NCI-H2107 treated with DMSO at 0.1 percent for 48 hours (cell line): Measurements from ENCODE around the gene CRY1.

Experiments used
- DNase-seq: peaks from one replicate; lab custom pipeline; 2025; ENCODE audit not compliant: unreplicated experiment; lab: John Stamatoyannopoulos, UW

CRY1 gene

GRCh38 chr12:106974511-106974910, 118.8 kb downstream of the CRY1 start:
- DNase-seq, result no peak

- no peak for DNase-seq
These were observed 119.8 kb downstream of the CRY1 start for GRCh38 chr12:106973545-106973944.

DNA sequence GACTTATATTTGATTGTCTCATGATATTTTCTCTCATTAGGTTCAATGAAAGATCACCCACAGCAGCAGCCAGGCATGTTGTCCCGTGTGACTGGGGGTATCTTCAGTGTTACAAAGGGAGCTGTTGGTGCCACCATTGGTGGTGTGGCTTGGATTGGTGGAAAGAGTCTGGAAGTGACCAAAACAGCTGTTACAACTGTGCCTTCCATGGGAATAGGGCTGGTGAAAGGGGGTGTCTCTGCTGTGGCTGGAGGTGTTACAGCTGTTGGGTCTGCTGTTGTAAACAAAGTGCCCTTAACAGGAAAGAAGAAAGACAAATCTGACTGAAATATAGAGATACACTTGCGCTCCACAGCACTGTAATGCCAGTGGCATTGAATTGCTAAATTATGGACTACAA, 122.3 kb downstream of the CRY1 start:
- DNase-seq, result no peak

GRCh38 chr12:106964526-106964925, 128.8 kb downstream of the CRY1 start:
- no peak for DNase-seq

- DNase-seq, result no peak
These were observed 131.1 kb downstream of the CRY1 start for GRCh38 chr12:106962286-106962685.

- DNase-seq, result no peak
These were observed 132.9 kb downstream of the CRY1 start for GRCh38 chr12:106960443-106960842.

DNA sequence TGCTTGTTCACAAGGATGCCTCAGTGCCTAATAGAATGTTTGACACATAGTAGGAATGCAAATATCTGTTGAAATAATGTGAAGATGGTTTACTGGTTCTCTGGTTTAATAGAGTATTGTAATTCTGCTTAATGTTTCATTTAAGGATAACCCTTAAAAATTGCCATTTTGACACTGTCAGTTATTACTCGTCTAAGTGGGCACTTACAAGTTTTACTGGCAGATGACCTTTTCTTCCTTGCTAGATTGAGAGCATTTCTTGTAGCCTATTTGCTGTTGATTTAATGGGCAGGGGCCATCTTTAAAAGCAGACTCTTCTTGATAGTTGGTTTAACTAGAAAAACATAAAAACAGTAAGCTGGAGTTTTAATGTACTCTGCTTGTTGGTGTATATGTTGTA, 135.8 kb downstream of the CRY1 start:
- DNase-seq, result peak; percentile 13

GRCh38 chr12:106956048-106956578, 137.2 kb downstream of the CRY1 start:
- peak; percentile 41 for DNase-seq

GRCh38 chr12:106955377-106956047, 137.8 kb downstream of the CRY1 start, which contains the start of gene TMEM263:
Gene TMEM263 (plus strand): TSS chr12:106955907. CDS start chr12:106967117, 11,210 bp downstream.
- peak; percentile 77 for DNase-seq

DNA sequence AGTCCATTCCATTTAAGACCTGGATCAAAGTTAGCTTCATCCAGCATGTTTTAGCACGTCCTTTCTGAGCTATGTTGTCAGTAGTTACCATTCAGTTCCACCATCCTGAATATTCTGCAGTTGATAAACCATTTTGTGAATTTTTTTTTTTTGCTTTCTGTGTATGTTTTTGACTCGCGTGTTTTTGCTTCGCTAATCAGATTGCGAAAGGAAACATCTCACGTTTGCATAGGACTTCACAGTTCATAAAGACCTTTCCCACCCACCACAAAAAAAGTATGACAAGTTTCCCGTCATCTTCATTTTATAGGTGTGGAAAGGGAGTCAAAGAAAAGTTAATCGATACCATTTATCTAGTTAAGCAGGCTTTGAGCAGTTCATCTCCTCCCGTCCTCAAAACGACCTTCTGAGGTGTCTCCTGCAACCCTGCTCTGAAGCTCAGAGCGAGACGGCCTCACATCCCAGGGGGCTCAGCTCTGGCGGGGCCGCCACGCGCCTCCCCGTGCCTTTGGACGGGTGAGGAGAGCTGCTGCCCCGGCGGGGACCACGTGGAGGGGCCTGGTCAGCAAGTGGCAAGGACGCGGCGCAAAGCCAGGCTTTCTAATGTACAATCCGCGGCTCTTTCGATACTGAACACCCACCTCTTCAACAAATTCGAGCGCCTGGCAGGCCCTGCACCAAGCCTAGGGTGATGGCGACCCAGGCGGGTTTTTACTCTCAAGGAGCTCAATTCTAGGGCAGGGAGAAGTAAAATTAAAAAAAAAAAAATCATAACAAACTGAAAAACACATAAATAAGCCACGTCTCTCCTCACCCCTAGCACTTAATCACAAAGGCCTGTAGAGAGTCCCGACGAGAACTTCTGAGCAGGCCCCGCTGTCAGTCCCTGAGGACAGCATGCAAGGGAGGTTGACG, 138.6 kb downstream of the CRY1 start:
- no peak for DNase-seq

DNA sequence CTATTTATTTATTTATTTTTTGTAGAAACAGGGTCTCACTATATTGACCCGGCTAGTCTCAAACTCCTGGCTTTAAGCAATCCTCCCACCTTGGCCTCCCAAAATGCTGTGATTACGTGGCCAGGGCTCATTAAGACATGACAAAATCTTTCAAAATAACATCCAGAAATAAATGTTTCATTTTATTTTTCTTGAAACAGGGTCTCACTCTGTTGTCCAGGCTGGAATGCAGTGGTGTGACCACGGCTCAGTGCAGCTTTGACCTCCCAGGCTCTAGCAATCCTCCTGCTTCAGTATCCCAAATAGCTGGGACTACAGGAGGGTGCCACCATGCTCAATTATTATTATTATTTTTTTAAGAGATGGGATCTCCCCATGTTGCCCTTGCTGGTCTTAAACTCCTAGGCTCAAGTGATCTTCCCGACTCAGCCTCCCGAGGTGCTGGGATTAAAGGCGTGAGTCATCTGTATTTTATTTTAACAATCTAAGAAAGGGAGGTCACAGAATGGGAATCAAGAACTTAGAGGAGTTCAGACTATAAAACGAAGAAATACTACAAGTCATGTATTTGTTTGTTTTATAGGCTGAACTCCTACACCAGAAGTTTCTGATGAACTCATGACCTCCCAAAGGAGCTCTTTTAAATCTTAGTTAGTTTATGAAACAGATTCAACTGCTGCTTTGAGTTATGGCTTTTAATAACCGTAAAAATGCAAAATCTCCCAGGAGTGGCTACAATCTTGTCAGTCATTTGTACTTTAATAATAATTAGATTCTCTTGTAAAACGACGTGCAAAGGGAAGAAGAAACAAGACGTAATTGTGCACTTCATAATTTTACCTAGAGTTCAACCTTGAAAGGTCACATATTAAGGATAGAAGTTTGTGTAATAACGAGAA, 139.7 kb downstream of the CRY1 start:
- no peak for DNase-seq

DNA sequence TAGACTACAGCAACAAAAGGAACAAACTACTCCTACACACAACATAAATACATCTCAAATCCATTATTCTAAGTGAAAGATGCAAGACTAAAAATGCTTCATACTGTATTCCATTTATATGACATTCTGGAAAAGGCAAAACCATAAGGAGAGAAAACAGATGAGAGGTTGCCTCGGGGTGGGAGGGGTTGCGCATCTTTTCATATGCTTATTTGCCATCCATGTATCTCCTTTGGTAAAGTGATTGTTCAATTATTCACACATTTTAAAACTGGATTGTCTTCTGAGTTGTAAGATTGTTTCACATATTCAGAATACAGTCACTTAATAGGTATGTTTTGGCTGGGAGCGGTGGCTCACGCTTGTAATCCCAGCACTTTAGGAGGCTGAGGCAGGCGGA, 142.8 kb downstream of the CRY1 start:
- no peak for DNase-seq

- no peak for DNase-seq
These were observed 145.9 kb downstream of the CRY1 start for GRCh38 chr12:106947461-106947860.

- DNase-seq, result no peak
These were observed 148.0 kb downstream of the CRY1 start for GRCh38 chr12:106945261-106945851.

DNA sequence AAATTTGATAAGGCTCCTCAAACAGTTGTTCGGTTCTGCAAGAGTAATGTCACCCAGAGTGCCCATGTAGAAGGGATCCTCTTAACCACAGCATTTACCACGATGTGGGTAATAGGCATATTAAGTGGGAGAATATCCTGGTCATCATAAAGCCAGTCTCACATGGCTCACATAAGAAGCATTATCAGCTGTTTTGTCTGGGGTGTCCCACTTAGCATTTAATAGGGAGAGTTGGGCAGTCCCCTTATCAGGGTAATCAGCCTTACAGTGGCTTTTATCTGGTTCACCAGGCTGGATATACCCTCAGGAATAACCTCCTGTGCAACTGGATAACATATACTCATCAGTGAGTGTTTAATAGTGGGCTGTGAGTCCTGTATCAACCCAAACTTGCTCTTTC, 150.6 kb downstream of the CRY1 start:
- no peak for DNase-seq

GRCh38 chr12:106941481-106942156, 151.7 kb downstream of the CRY1 start:
- no peak for DNase-seq
